Measurements from ENCODE around the gene HK2.

- TF ChIP-seq, protein P1, sequence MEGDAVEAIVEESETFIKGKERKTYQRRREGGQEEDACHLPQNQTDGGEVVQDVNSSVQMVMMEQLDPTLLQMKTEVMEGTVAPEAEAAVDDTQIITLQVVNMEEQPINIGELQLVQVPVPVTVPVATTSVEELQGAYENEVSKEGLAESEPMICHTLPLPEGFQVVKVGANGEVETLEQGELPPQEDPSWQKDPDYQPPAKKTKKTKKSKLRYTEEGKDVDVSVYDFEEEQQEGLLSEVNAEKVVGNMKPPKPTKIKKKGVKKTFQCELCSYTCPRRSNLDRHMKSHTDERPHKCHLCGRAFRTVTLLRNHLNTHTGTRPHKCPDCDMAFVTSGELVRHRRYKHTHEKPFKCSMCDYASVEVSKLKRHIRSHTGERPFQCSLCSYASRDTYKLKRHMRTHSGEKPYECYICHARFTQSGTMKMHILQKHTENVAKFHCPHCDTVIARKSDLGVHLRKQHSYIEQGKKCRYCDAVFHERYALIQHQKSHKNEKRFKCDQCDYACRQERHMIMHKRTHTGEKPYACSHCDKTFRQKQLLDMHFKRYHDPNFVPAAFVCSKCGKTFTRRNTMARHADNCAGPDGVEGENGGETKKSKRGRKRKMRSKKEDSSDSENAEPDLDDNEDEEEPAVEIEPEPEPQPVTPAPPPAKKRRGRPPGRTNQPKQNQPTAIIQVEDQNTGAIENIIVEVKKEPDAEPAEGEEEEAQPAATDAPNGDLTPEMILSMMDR (conservative IDR thresholded peaks at IDR 0.05; ENCODE audit: low read depth, low read length): no peak
- no peak for TF ChIP-seq EZH2 (IDR thresholded peaks at IDR 0.05; ENCODE audit: low read length, unreplicated experiment)
- TF ChIP-seq EZH2phosphoT487 (IDR thresholded peaks at IDR 0.05; ENCODE audit: borderline replicate concordance, low read length): no peak
Observed at GRCh38 chr2:74867841-74868658, 34.1 kb downstream of the HK2 start.
